OCI-LY1 (cell line): Measurements from ENCODE around the gene EYS.

Source experiments
- H2AFZ ChIP-seq: fragments of 200-600 bp; sonication (generic), shearing (Covaris generic); 2 replicates; pipeline ENCODE4 v1.6.0; 2014; ENCODE audit warnings: antibody characterized with exemption, mild to moderate bottlenecking, low read length
- H3F3A ChIP-seq: fragments of 200-600 bp; sonication (generic), shearing (Covaris generic); 2 replicates; pipeline ENCODE4 v1.6.0; 2014; ENCODE audit warnings: mild to moderate bottlenecking, antibody characterized with exemption, low read length, moderate library complexity; ENCODE audit not compliant: insufficient read depth
- H3K27ac ChIP-seq: fragments of 200-600 bp; sonication (generic); 2 replicates; pipeline ENCODE4 v1.5.1; 2014; ENCODE audit warnings: low read length, mixed run types, mild to moderate bottlenecking, low read depth; ENCODE audit not compliant: poor library complexity, severe bottlenecking
- H3K27me3 ChIP-seq: fragments of 200-600 bp; sonication (generic); 2 replicates; pipeline ENCODE4 v1.6.0; 2014; ENCODE audit warnings: antibody characterized with exemption, mild to moderate bottlenecking, low read length, moderate library complexity; ENCODE audit not compliant: insufficient read depth
- H3K36me3 ChIP-seq: fragments of 200-600 bp; sonication (generic); 2 replicates; pipeline ENCODE4 v1.6.1; 2014; ENCODE audit warnings: mild to moderate bottlenecking, antibody characterized with exemption, low read length, moderate library complexity, mixed read lengths; ENCODE audit not compliant: insufficient read depth
- H3K4me1 ChIP-seq: fragments of 200-600 bp; sonication (generic); 2 replicates; pipeline ENCODE4 v1.5.1; 2014; ENCODE audit warnings: mild to moderate bottlenecking, low read length, moderate library complexity; ENCODE audit not compliant: insufficient read depth, severe bottlenecking
- H3K4me2 ChIP-seq: fragments of 200-600 bp; sonication (generic), shearing (Covaris generic); 2 replicates; pipeline ENCODE4 v1.6.1; 2014; ENCODE audit warnings: low read length
- H3K4me3 ChIP-seq: fragments of 200-600 bp; sonication (generic); 2 replicates; pipeline ENCODE4 v1.5.1; 2014; ENCODE audit warnings: low read length, low read depth, mild to moderate bottlenecking, mixed read lengths; ENCODE audit not compliant: poor library complexity, severe bottlenecking
- H3K79me2 ChIP-seq: fragments of 200-600 bp; shearing (Covaris generic); 2 replicates; pipeline ENCODE4 v1.6.1; 2016; ENCODE audit warnings: mixed run types, low read length, mixed read lengths; ENCODE audit not compliant: insufficient read depth
- H3K9ac ChIP-seq: fragments of 200-600 bp; sonication (generic), shearing (Covaris generic); 2 replicates; pipeline ENCODE4 v1.6.1; 2014; ENCODE audit warnings: mild to moderate bottlenecking, low read length, mixed read lengths
- H3K9me2 ChIP-seq: fragments of 200-600 bp; sonication (generic), shearing (Covaris generic); 2 replicates; pipeline ENCODE4 v1.6.1; 2014; ENCODE audit warnings: low read depth, mild to moderate bottlenecking, low read length, mixed read lengths
- H3K9me3 ChIP-seq: fragments of 200-600 bp; shearing (Covaris generic); 2 replicates; pipeline ENCODE4 v1.6.1; 2014; ENCODE audit warnings: low read length, mixed read lengths
- H4K20me1 ChIP-seq: fragments of 200-600 bp; sonication (generic), shearing (Covaris generic); 2 replicates; pipeline ENCODE4 v1.6.0; 2016; ENCODE audit warnings: mild to moderate bottlenecking, low read length; ENCODE audit not compliant: insufficient read depth
- EZH2 ChIP-seq: fragments of 200-600 bp; sonication (generic), shearing (Covaris generic); IDR thresholded peaks from 2 replicates; pipeline ENCODE4 v1.8.0; 2017; ENCODE audit warnings: borderline replicate concordance, mixed run types, mild to moderate bottlenecking, antibody characterized with exemption, low read length, moderate library complexity, mixed read lengths
- TF ChIP-seq, protein P1 (sequence below): fragments of 200-600 bp; sonication (generic), shearing (Covaris generic); IDR thresholded peaks from 2 replicates; pipeline ENCODE4 v1.5.1; 2017; ENCODE audit warnings: mild to moderate bottlenecking, antibody characterized with exemption, low read length, moderate library complexity, mixed read lengths

EYS gene

DNA sequence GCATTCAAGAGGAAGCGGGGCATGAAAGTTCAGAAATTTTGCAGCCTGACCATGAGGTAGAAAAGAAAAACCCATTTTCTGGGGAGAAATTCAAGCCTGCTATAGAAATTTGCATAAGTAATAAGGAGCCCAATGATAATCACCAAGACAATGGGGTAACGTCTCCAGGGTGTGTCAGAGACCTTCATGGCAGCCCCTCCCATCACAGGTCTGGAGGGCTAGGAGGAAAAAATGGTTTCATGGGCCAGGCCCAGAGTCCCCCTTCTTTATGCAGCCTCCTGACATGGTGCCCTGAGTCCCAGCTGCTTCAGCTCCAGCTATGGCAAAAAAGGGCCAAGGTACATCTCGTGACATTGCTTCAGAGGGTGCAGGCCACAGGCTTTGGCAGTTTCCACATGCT is 618.5 kb downstream of the EYS start:
- Histone ChIP-seq H3K27me3 (no peaks in the 10 kb centered on the region), H3K27ac (no peak overlapping the region), H3K9me3 (no peaks in the 10 kb centered on the region; the same call in 1 of the 2 replicates), H2AFZ (no peak overlapping the region), H3K4me3 (no peak overlapping the region), H3K4me2 (no peak overlapping the region), H3K9ac (no peak overlapping the region), H4K20me1 (no peaks in the 10 kb centered on the region), H3K79me2 (no peaks in the 10 kb centered on the region), H3K9me2 (no peaks in the 10 kb centered on the region), H3K4me1 (no peaks in the 10 kb centered on the region), H3K36me3 (no peaks in the 10 kb centered on the region), H3F3A (no peaks in the 10 kb centered on the region)
- no peak for TF ChIP-seq EZH2
- TF ChIP-seq, protein P1, sequence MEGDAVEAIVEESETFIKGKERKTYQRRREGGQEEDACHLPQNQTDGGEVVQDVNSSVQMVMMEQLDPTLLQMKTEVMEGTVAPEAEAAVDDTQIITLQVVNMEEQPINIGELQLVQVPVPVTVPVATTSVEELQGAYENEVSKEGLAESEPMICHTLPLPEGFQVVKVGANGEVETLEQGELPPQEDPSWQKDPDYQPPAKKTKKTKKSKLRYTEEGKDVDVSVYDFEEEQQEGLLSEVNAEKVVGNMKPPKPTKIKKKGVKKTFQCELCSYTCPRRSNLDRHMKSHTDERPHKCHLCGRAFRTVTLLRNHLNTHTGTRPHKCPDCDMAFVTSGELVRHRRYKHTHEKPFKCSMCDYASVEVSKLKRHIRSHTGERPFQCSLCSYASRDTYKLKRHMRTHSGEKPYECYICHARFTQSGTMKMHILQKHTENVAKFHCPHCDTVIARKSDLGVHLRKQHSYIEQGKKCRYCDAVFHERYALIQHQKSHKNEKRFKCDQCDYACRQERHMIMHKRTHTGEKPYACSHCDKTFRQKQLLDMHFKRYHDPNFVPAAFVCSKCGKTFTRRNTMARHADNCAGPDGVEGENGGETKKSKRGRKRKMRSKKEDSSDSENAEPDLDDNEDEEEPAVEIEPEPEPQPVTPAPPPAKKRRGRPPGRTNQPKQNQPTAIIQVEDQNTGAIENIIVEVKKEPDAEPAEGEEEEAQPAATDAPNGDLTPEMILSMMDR: no peak

GRCh38 chr6:65081756-65082155 is 625.3 kb downstream of the EYS start:
- no peak overlapping the region for H3K4me3 ChIP-seq
- H3K27me3 ChIP-seq: no peaks in the 10 kb centered on the region
- TF ChIP-seq, protein P1: no peak
- no peak for TF ChIP-seq EZH2
- H2AFZ ChIP-seq: no peak overlapping the region
- H3K79me2 ChIP-seq: no peaks in the 10 kb centered on the region
- H3K4me2 ChIP-seq: no peak overlapping the region
- no peaks in the 10 kb centered on the region for H3K9me3 ChIP-seq
- no peak overlapping the region for H3K9ac ChIP-seq
- no peaks in the 10 kb centered on the region for H3K9me2 ChIP-seq
- H3F3A ChIP-seq: no peaks in the 10 kb centered on the region
- H3K27ac ChIP-seq: no peak overlapping the region
- no peaks in the 10 kb centered on the region for H3K36me3 ChIP-seq
- no peaks in the 10 kb centered on the region for H3K4me1 ChIP-seq
- H4K20me1 ChIP-seq: no peaks in the 10 kb centered on the region

- no peaks in the 10 kb centered on the region for H3K9me3 ChIP-seq
- no peak overlapping the region for H3K4me3 ChIP-seq
- H4K20me1 ChIP-seq: no peaks in the 10 kb centered on the region
- no peaks in the 10 kb centered on the region for H3K4me1 ChIP-seq
- H3K36me3 ChIP-seq: no peaks in the 10 kb centered on the region
- H3K4me2 ChIP-seq: no peak overlapping the region
- H3K27ac ChIP-seq: no peak overlapping the region
- no peak overlapping the region for H2AFZ ChIP-seq
- H3K79me2 ChIP-seq: no peaks in the 10 kb centered on the region
- H3F3A ChIP-seq: no peaks in the 10 kb centered on the region
- H3K27me3 ChIP-seq: no peaks in the 10 kb centered on the region
- H3K9ac ChIP-seq: no peak overlapping the region
- no peak for TF ChIP-seq EZH2
- TF ChIP-seq, protein P1: no peak
- no peaks in the 10 kb centered on the region for H3K9me2 ChIP-seq
Measured at GRCh38 chr6:65075705-65076230, 631.3 kb downstream of the EYS start.
